Measurements from ENCODE around the gene SEC11C. TPM values are rescaled to one million over a fixed set of nuclear protein-coding genes. Genes with fewer than 3 reads are reported as not detected.
A peak's percentile ranks its signal among the peaks of the same experiment; 100 is the strongest.

The SEC11C gene
- 10 to 100 TPM; 59.8 to 60.4 TPM for total RNA-seq
- long read RNA-seq, transcript SEC11C-204 (6 exons, 1,202 nt), result major isoform, 32 of 42 reads
- long read RNA-seq, partial matches to known transcripts, result 0 of 42 reads
- long read RNA-seq, other reads (novel, unspliced or antisense), result 5 of 42 reads

DNA sequence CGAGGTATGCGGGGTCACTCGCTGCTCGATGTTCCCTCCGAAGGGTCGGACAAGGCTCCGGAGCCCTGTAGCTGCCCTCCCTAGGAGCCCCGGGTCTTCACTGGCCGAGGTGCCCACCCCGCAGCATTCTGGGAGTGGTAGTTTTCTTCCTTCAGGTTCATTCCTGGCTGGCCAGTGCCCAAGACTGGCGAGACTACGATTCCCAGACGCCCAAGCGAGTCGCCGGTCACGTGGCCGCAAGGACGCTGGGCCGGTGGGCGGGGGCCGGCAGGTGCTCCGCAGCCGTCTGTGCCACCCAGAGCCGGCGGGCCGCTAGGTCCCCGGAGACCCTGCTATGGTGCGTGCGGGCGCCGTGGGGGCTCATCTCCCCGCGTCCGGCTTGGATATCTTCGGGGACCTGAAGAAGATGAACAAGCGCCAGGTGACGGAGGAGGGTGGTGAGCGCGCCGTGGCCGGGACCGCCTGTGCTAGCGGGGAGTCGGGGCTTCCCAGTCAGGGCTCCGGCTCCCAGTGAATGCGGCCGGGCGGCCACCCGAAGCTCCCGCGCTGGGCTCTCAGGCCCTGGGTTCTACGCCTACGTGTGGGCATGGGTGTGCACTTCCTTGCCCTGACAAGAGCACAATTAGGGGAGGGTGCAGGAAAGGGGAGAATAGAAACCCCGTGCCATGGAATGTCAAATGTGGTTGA, at the start of gene SEC11C:
TSS of gene SEC11C (plus strand) at position 270 of the 687 bp plus-strand sequence. CDS start at position 335, 65 bp downstream.
- ATAC-seq (peak; percentile 96), DNase-seq (peak; percentile 97)
- intact Hi-C loops (cut with DNase I, micrococcal nuclease), result no loop called here

GRCh38 chr18:59090966-59091603, 48.6 kb upstream of the SEC11C start:
- intact Hi-C loops (cut with DNase I, micrococcal nuclease), result no loop called here
- no peak for DNase-seq

DNA sequence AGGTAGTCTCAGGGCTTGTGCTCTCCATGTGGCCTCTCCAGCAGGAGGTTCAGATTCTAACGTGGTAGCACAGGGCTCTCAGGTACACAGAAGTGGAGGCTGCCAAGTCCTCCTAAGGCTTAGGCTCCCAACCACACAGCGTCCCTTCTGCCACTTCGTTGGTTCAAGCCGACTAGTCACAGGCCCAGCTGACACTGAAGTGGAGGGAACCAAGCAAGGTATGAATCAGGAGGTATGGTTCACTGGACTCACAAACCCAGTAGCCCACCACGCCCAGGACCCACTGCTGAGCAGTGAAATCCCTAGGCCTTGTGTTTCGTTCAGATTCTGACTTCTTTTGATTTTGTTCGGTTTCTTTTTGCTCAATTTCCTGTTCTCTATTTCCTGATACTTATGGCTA, 46.0 kb upstream of the SEC11C start:
- ATAC-seq (no peak), DNase-seq (no peak)
- intact Hi-C loops (cut with DNase I, micrococcal nuclease), result no loop called here

More at GRCh38 chr18:59090966-59091603, 48.6 kb upstream of the SEC11C start:
- ATAC-seq, result no peak

DNA sequence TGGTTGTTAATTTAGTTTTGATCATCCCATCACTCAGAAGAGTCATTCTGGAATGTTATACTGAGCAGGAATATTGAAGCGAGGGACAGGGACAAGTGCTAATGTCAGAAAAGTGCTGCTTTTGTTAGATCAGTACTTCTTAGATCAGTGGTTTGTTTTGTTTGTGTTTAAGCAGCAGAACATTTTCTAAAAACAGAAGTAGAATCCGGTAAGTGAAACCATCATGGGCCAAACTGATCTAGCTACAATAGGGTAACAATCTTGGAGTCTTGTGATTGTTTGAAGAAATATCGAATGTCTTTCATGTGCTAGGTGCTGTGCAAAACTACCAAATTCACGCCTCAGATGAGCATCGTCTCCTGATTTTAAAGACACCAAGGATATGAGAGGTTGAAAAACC, 45.1 kb upstream of the SEC11C start:
- no peak for DNase-seq
- ATAC-seq, result no peak
- intact Hi-C loops (cut with DNase I, micrococcal nuclease), result no loop called here

GRCh38 chr18:59096098-59096789, 43.4 kb upstream of the SEC11C start:
- ATAC-seq, result peak; percentile 40
- intact Hi-C loops (cut with DNase I, micrococcal nuclease), result no loop called here
- DNase-seq, result no peak

DNA sequence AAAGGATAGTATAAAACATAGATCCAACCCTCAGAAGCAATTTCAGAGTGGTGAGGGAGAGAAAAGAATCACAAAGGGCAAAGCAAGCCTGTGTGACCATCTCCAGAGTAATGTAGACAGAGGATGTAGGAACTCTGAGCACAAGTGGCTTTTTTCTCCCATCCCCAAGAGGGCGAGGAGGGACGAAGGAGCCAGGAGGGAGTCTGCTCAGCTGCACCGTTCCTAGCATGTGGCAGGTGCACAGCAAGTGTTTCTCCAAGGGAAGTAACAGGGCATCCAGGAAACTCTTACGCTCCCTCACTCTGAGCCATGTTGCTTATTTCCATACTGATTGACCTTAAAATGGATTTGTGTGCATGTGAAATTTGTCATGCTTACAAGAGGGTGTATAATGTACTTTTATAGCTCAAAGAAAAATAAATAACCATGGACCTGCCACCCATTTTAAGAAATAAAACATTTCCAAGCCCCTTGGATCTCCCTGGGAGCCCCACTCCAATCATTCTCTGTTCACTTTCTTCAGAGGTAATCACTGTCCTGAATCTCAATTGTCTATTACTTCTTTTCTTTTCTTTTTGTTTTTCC, 37.8 kb upstream of the SEC11C start:
- intact Hi-C loops (cut with DNase I, micrococcal nuclease), result no loop called here
- DNase-seq, result no peak
- no peak for ATAC-seq

- intact Hi-C loops (cut with DNase I, micrococcal nuclease), result no loop called here
- DNase-seq (no peak), ATAC-seq (no peak)
Observed at GRCh38 chr18:59109375-59109774, 30.3 kb upstream of the SEC11C start.

DNA sequence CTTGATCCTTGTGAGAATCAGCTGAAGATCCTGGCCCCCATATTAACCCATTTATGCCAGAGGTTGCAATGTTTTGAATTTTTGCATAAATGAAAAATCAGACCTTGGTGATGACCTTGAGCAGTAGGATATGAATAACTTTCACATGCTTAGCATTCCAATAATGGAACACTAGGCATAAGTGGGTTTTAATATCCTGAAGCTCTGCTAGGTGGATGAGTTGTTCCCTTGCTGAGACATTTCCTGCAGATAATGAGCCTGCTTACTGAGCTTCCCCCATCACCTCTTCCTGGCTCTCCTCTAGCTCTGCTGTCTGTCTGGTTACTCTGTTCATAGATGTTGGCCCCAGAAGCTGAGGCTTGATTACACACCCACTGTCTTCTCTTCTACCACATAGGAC, 25.5 kb upstream of the SEC11C start:
- DNase-seq, result no peak
- ATAC-seq, result no peak
- intact Hi-C loops (cut with DNase I, micrococcal nuclease), result no loop called here

GRCh38 chr18:59123588-59124369, 15.9 kb upstream of the SEC11C start:
- ATAC-seq (no peak), DNase-seq (no peak)
- intact Hi-C loops (cut with DNase I, micrococcal nuclease), result no loop called here

GRCh38 chr18:59124370-59124704, 15.3 kb upstream of the SEC11C start:
- intact Hi-C loops (cut with DNase I, micrococcal nuclease), result no loop called here
- ATAC-seq (no peak), DNase-seq (no peak)

GRCh38 chr18:59127047-59127446, 12.6 kb upstream of the SEC11C start:
- no peak for ATAC-seq
- no peak for DNase-seq
- intact Hi-C loops (cut with DNase I, micrococcal nuclease), result no loop called here

- no peak for DNase-seq
- ATAC-seq, result no peak
- intact Hi-C loops (cut with DNase I, micrococcal nuclease), result no loop called here
Observed at GRCh38 chr18:59129951-59130703, 9.6 kb upstream of the SEC11C start.

DNA sequence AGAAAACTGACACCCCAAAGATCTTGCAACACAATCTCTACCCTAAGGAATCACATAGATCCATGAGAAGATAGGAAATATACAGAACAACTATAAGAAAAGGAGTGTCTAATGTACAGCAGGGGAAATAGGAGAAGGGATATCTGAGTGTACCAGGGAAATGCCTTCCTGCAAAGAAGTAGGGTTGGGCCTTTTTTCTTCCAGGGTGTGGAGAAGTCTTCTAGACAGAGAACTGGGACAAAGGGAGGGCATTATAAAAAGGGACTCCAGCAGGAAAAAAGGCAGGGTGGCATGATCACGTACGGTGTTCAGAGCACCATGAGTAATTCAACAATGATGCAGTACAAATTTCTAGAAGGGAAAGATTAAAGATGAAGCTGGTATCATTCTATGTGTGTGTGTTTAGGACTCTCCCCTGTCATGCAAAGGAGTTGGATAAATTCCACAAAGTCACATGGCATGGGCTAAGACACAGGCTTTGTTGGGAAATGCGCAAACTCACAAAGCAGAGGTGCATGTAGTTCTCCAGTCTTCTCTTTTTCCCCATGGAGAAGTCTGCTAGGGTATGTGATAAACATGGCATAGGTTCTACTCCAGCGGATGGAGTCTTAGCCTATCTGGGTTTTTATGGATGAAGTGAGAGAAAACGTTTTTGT, 6.7 kb upstream of the SEC11C start:
- no peak for ATAC-seq
- intact Hi-C loops (cut with DNase I, micrococcal nuclease), result no loop called here
- DNase-seq, result no peak

DNA sequence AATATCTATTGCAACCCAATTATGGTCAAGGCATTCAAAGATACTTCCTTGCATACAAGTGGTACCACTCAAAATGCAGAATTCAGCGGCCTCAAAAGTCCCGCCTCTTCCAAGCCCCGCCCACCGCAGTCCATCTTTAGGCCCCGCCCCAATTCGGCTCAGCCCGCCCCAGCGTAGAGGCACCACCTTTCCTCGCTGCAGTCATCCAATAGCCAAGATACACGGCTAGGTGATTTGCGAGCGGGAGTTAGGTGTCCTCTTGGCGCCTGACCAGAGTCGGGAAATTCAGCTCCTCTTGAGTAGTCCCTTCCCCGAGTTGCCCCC, 431 bp upstream of the SEC11C start:
- intact Hi-C loops (cut with DNase I, micrococcal nuclease), result no loop called here
- DNase-seq (peak; percentile 88 to 95), ATAC-seq (peak; percentile 90)

GRCh38 chr18:59140302-59140885, 710 bp downstream of the SEC11C start:
- DNase-seq (peak; percentile 30), ATAC-seq (peak; percentile 34)
- intact Hi-C loops (cut with DNase I, micrococcal nuclease), result no loop called here

DNA sequence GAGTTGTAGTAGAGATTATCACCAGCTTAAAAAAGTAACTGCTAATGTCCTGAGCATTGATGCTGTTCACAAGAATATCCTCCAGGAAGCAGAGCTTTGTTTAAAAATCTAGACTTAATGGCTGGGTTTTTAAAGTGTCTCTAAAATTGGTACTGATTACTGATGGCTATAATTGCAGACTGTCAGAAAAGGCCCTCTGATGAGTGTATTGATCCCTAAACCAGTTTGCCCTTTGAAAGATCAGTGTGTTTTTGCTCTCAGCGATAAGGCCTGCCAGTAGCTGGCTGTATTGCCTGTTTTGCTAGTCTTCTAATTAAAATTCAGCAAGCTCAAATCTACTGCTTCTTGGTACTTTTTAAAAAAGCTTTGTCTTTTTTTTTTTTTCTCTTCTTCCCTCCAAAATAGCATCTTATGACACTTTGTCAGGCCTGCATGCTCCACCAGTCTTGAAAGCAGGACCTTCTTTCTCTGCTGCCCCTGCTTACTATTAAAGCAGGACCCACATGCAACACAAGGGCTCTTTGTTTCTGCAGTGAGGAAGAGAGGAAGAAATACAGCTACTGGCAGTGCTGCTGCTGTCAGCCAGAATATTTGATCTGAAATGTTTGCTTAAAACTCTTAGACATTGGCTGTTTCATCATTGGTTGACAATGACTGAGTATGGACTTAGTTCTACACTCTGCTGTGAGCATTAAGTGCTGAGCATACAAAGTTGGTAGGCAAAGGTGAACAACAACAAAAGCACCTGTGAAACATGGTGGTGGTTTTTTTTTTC, 1.8 kb downstream of the SEC11C start:
- ATAC-seq, result no peak
- intact Hi-C loops (cut with DNase I, micrococcal nuclease), result no loop called here
- no peak for DNase-seq

DNA sequence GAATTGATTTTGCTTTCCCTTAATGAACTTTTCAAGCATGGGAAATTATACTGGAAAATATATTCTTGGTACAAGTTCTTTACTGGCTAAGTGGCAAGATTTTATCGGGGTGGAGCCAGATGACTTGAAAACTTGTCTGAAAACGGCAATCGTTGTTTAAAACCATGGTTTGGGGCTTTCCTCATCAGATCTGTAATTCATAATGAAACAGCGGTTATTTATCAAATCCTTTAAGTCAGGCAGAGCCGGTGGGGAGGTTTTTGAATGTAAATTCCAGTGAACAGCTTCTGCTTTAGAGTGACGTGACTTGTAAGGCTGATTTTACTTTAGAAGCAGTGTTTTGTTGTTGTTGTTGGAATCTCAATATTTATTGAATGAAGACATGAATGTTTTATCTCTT, 2.6 kb downstream of the SEC11C start:
- no peak for ATAC-seq
- DNase-seq, result no peak
- intact Hi-C loops (cut with DNase I, micrococcal nuclease), result no loop called here
